Endometrium (tissue), 2 donors: ENCODE measurements around the gene TGFBI.

Source experiments
- FAIRE-seq: peaks from 2 replicates; lab custom pipeline; 2012; peaks lifted over from hg19 to GRCh38; lab: Jason Lieb, UNC
- donor health status: control.
- donor health status: control.

Gene TGFBI

DNA sequence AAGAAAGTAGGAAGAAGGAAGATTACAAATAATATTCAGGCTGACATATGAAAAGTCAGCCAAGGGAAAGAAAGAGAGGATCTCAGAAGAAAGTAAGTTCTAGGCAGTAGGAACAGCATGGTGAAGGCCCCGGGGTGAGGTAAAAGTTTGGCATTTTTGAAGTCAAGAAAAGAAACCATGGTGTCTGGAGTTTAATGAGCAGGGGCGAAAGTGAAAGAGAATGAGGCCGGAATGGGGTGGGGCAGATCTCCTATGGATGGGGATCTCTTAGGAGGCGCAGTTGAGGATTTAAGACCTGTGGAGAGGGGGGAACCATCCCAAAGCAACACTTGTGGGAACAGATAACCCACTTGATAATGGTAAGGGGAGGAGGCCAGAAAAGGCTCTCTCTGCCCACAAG, 61.5 kb downstream of the TGFBI start:
- FAIRE-seq = no peak

DNA sequence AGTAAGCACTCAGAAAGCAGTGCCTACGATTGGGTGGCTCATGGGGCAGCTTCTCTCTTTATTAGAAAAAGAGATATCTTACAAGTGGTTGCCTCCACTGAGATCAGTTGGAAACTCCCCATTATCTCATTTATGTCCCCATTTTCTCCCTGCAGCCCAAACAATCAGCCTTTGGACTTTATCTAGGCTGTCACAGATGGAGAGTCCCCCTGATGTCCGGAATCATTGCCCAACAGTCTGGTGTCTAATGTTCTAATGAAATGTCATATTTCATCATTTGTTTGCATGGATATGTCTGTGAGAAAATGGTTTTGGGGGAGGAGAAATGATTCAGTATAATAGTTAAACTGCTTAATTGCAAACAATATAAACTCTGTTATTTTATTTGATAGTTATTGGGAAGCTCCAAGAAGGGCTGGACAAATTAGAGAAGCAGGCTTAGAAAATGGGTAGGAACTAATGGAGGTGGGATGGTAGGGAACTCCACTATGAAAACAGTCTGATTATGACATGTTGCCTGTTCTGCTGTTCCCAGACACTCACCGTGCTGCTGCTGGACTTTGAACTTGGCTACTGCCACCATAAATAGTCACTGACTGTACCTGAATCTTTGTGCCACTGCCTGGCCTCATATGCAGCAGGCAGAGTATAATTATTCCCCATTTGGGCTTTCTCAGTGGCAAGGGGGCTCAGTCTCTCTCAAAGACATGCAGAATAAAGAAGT, 65.6 kb downstream of the TGFBI start:
- no peak for FAIRE-seq

DNA sequence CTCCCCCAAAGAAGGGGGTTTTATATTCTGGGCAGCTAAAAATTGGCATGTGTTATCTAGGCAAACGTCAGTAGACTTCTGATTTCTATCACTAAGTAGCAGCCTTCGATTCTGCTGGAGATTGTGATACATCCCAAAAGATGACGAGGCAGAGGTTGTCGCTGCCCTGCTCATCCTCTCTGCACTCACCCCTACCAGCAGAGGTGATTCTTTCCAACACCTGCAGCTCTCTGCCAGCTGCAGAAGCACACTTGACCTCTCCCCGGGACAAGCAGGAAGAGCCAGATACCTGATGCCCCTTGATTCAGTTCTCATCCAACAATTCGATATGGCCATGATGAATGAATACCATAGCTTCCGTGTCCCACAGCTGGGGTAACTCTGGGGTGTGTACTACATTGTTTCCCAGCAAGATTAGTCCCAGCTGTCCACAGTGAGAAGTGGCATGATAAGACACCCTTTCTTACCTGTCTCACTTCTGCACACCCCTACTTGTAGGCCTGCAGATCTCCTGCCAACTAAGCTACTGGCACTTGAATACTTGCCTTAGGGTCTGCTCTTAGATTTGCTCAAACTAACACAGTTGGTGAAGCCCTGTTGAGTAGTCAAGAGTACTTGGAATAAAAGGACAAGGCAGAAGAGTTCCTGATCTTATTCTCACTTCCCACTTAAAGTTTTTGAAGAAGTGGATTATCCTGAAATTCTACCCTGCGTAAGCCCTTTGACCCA, 66.3 kb downstream of the TGFBI start:
- FAIRE-seq = no peak

DNA sequence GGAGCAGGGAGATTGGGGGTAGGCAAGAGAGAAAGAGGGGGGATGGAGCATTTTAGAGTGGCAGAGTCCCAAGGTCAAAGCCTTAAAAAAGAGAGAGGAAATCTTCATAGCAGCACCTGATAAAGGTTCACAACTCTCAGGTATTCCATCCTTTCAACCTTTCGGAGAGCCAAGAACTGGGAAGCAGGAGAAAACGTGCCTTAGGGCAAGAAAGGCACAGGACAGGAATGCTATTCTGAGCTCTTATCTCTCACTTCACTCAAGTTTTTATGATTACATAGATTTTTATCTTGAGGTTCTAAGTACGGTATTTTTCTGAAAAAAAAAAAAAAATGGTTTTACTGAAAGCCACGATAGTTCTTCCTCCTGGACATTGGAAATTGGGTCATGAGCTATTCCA, 69.4 kb downstream of the TGFBI start:
- no peak for FAIRE-seq

DNA sequence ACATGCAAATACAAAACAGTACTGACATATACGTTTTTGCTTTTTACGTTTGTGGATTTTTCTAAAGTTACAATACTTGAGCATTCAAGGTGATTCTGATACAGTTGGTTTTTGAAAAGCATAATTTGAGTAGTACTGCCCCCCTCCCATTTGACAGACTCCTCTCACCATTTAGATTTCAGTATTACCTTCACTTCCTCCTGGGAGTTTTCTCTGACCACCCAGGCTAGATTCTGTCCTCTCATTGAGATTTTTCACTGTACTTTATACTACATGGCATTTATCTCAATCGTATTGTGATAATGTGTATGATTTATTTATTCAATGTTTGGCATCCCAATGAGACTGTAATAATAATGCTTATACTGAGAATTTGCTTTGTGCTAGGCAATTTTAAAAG, 71.1 kb downstream of the TGFBI start:
- no peak for FAIRE-seq

DNA sequence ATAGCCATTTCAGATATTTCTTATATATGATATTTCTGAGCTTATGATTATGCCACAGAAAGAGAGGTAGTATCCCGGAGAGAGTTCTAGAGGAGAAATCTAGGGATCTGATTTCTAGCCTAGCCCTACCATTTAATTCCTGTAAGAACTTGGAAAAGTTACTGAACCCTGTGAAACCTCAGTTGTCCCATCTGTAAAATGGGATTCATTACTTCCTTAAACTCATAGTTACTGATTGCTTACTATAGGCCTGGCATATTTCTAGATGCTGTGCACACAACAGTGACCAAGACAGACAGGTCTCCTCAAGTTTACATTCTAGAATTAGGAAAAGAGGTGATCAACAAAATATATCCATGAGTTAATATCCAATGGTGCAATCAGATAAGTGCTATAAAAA, 73.1 kb downstream of the TGFBI start:
- FAIRE-seq = no peak

DNA sequence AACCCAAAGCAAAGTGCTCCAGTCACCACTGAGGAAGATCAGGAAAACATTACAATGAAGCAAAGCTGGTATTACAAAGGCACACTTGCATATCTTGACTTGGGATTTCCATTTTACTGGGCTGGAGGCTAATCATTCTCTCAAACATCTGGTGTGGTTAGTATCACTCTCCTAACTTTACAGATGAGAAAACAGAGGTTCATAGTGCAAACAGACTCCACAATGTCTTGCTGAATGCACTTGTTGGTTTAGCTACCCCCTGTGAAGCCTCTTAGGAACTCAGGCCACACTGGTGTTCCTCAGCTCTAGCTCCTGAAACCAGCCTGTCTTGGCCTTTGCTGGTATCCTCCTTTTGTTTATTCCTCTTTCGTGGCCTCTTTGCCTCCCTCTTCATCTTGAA, 74.3 kb downstream of the TGFBI start:
- FAIRE-seq = no peak

DNA sequence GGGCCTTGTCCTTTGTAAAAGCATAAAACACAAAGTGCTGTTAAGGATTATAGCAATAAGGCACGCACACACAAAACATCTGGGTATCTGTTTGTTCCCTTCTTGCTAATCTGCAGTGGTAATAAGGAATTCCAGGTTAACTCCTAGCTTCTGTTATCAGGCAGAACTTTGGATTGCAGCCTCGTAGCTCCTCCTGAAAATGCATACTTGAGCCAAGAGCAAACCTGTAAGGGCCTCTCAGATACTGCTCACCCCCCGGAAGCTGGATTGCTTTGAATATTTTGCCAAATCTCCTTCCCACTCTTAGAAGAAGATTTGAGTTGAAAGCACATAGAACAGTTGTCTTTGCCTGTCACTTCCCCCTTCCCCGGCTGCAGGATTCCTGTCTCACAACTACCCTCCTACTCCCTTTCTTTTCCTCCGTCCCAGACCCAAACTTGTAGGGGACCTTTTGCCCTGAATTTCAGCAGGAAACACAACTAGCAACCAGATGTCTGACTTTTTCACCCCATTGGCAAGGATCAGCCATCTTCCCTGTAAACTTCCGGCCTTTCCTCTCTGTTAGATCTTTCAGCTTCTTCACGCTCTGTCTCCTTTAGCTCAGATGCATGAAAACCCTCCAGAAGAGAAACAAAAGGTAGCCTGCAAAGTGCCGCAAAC, 75.6 kb downstream of the TGFBI start:
- peak; percentile 45 for FAIRE-seq

DNA sequence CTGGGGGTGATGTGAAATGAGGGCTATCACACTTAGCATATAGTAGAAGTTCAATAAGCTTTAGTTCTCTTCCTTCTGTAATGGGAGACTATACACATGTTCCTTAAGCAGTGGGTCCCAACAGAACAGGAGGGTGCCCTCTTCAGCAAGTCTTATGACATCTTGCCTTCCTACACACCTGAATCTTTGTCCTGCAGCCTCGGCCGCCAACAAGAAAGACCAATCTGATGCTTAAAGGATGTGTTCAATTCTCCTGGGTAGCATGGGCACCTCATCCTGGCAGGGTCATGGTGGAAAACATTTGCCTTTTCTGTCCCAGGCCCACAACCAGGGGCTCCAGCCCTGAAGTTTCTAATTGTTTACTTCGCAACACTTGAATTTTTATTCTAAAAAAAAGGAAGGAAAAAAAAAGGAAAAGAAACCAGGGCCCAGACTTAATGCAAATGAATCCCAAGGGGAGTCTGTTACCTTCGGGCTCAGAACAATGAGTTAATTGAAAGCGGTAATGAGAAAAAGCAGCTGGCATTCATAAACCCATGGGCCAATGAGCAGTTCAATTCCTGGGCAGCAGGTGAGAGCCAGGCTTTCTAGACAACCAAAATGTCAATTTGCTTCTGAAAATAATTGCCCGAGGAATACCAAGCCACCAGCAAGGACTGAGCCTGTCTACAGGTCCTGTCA, 77.7 kb downstream of the TGFBI start:
- FAIRE-seq = no peak

DNA sequence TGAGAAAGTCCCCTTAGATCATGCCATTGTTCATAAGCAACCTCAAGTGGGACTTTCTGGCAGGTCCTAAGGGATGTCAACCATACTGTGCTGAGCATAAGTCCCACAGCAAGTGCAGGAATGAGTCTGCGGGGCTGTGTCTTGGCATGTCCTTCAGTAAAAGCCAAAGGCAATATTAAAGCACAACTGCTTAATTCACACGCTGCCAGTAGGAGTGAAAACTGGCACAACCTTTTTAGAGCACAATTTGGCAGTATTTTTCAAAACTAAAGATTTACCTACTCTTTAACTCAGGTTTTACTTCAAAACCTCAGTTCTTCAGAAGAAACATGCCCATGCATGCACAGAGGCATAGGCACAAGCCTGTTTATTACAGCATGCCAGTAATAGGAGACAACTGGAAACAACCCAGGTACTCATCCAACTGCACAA, 79.4 kb downstream of the TGFBI start:
- no peak for FAIRE-seq

DNA sequence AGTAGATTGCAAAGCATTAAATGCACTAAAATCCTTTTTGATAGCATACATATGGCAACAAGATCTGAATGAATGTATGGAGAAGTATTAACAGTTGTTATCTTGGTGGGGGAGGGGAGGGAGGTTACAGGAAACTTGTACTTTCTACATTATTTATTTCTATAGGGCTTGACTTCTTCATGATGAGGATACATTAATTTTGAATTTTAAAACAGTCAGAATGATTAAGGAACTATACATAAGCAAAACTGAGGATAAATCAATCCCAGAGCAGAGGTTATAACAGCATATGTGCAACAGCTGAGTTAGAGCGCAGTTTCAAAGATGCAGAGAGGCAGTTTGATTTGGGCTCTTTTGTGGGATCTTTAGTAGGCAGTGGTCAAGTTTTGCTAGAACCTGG, 80.0 kb downstream of the TGFBI start:
- FAIRE-seq = no peak

DNA sequence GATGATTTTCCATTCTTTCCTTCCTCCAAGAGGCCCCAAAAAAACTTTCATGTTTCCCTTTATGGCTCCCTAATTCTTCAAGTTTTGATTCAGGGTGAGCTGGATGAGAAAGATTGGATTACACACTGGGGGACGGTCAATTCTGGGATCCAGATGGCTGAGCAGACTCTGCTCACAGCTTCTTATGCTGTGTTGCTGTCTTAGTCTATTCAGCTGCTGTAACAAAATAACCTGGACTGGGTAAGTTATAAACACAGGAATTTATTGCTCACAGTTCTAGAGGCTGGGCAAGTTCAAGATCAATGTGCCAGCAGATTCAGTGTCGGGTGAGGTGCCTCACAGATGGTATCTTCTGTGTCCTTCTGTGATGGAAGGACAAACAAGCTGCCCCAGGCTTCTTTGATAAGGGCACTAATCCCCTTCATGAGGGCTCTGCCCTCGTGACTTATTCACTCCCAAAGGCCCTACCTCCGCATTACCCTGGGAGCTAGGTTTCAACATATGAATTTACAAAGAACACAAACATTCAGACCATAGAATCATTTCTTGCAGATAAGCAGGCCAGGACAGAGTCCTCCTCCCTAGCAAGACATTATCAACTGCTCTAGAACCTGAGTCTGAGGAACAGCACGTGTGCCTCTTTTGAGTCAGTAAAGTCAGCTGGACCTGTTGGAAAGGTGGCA, 80.8 kb downstream of the TGFBI start:
- no peak for FAIRE-seq
